Fibroblast of villous mesenchyme (primary cell): ENCODE measurements around the gene STARD5. TPM values are rescaled to one million over a fixed set of nuclear protein-coding genes. Genes with fewer than 3 reads are reported as not detected.

Experiments
- DNase-seq: peaks from one replicate; pipeline ENCODE4 v3.0.0-alpha.2; 2010; ENCODE audit warnings: low read depth
- H3K4me3 ChIP-seq: 2 replicates; pipeline ENCODE4 v1.5.1; 2011; ENCODE audit warnings: low read depth, mild to moderate bottlenecking, low read length
- total RNA-seq: library from RNA; depleted of rRNA; stranded (reverse); fragments of >200 nt; gene quantifications from 2 replicates; pipeline ENCODE4 v1.2.3, GENCODE V29; 2012
- TF ChIP-seq, protein P1 (sequence below): IDR thresholded peaks from 2 replicates; pipeline ENCODE4 v1.5.1; 2012; ENCODE audit warnings: low read depth, mild to moderate bottlenecking, low read length; ENCODE audit not compliant: insufficient read depth

The STARD5 gene
- total RNA-seq, 1 donor: 14.7 TPM

DNA sequence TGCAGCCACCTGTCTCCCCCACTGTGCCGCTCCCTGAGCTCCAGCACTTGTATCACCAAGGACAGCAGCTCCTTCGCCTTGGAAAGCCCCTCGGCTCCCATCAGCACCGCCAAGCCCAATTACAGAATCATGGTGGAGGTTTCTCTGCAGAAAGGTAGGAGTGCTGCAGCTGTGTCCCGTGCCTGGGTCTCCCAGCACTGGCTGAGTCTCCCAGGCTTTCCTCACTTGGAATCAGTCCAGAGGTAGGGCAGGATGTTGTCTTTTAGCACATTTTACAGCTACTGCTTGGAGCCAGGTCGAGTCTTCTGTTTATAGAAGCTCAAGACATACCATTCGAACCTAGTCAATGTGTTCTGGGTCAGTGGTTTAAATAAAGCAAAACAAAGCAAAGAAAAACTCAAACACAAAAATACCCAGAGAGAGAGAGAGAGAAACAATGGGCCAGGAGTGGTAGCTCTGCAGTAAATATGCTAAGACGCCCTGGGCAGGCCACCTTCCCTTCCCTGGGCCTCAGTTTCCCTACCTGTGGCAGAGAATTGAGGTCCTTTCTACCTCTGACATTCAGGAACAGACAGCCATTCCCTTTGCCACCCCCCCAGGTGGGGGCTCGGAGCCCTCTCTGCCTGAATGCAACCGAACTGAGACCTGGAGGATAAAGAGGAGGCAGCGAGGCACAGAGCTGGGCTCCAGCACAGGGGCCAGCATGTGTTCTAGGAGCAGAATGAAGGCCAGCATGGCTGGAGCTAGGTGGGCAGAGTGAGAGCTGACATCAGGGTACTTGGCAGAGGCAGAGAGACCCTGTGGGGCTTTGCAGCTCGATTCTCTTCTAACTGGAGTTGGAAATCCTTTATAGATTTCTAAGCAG, 44.1 kb downstream of the STARD5 start:
- DNase-seq: peak; percentile 86
- TF ChIP-seq, protein P1, sequence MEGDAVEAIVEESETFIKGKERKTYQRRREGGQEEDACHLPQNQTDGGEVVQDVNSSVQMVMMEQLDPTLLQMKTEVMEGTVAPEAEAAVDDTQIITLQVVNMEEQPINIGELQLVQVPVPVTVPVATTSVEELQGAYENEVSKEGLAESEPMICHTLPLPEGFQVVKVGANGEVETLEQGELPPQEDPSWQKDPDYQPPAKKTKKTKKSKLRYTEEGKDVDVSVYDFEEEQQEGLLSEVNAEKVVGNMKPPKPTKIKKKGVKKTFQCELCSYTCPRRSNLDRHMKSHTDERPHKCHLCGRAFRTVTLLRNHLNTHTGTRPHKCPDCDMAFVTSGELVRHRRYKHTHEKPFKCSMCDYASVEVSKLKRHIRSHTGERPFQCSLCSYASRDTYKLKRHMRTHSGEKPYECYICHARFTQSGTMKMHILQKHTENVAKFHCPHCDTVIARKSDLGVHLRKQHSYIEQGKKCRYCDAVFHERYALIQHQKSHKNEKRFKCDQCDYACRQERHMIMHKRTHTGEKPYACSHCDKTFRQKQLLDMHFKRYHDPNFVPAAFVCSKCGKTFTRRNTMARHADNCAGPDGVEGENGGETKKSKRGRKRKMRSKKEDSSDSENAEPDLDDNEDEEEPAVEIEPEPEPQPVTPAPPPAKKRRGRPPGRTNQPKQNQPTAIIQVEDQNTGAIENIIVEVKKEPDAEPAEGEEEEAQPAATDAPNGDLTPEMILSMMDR: no peak
- no peak overlapping the region for H3K4me3 ChIP-seq

- no peak overlapping the region for H3K4me3 ChIP-seq
- TF ChIP-seq, protein P1: no peak
- no peak for DNase-seq
Measured at GRCh38 chr15:81278306-81279029, 45.5 kb downstream of the STARD5 start.

DNA sequence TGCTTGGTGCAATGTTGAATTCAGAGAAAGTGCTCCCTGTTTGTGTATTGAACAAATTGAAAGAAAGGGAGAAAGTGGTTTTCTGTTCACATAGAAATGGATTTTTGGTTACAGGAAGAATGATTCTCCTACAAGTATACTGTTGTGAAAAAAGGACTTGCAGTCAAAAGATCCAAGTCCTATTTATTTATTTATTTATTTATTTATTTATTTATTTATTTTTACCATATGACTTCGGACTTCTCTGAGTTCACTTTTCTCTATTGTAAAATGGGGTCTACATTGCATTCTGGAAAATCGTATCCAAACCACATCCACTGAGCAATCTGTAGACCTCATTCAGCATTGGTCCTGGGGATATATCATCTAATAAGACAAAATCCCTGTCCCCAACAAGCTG, 46.1 kb downstream of the STARD5 start:
- DNase-seq: no peak
- TF ChIP-seq, protein P1: no peak
- H3K4me3 ChIP-seq: no peak overlapping the region

GRCh38 chr15:81276967-81277366, 47.0 kb downstream of the STARD5 start:
- TF ChIP-seq, protein P1: no peak
- no peak overlapping the region for H3K4me3 ChIP-seq
- DNase-seq: no peak

- no peak overlapping the region for H3K4me3 ChIP-seq
- DNase-seq: peak; percentile 50
- TF ChIP-seq, protein P1: no peak
Measured at GRCh38 chr15:81275711-81276392, 48.1 kb downstream of the STARD5 start.

GRCh38 chr15:81274931-81275707, 48.8 kb downstream of the STARD5 start:
- TF ChIP-seq, protein P1: peak; percentile 90
- DNase-seq: peak; percentile 86
- no peak overlapping the region for H3K4me3 ChIP-seq
